NT2/D1 (cell line): ENCODE measurements around the gene BTF3.
A peak's percentile ranks its signal among the peaks of the same experiment; 100 is the strongest.

Experiments used
- DNase-seq: peaks from one replicate; pipeline ENCODE4 v3.0.0-alpha.2; 2011; ENCODE audit warnings: low read depth, low spot score
- H3K27me3 ChIP-seq: 2 replicates; pipeline ENCODE4 v1.6.0; 2011; ENCODE audit warnings: mild to moderate bottlenecking; ENCODE audit not compliant: insufficient read length, insufficient read depth
- H3K36me3 ChIP-seq: 2 replicates; pipeline ENCODE4 v1.6.1; 2011; ENCODE audit warnings: mild to moderate bottlenecking, low read length, mixed read lengths; ENCODE audit not compliant: insufficient read depth, insufficient read length
- H3K4me1 ChIP-seq: 2 replicates; pipeline ENCODE4 v1.5.1; 2011; ENCODE audit not compliant: insufficient read depth, insufficient read length
- H3K4me3 ChIP-seq: 2 replicates; pipeline ENCODE4 v1.5.1; 2011; ENCODE audit warnings: low read depth; ENCODE audit not compliant: insufficient read length
- H3K9ac ChIP-seq: 2 replicates; pipeline ENCODE4 v1.6.0; 2011; ENCODE audit warnings: low read depth; ENCODE audit not compliant: insufficient read length
- H3K9me3 ChIP-seq: 2 replicates; pipeline ENCODE4 v1.5.1; 2011; ENCODE audit warnings: mild to moderate bottlenecking, low read length; ENCODE audit not compliant: insufficient read depth
- SUZ12 ChIP-seq: IDR thresholded peaks from 2 replicates; pipeline ENCODE4 v1.6.1; 2011; ENCODE audit not compliant: insufficient read length, insufficient read depth; ENCODE audit errors: extremely low read depth
- YY1 ChIP-seq: IDR thresholded peaks from 2 replicates; pipeline ENCODE4 v1.6.1; 2011; ENCODE audit not compliant: insufficient read length, insufficient read depth
- ZNF274 ChIP-seq: IDR thresholded peaks from 2 replicates; pipeline ENCODE4 v1.6.1; 2011; ENCODE audit warnings: mild to moderate bottlenecking, low read depth, low read length

The BTF3 gene

GRCh38 chr5:73513996-73514395, 15.8 kb downstream of the BTF3 start:
- H3K9ac ChIP-seq = no peak overlapping the region

GRCh38 chr5:73514418-73514817, 16.2 kb downstream of the BTF3 start:
- Histone ChIP-seq H3K4me3 (no peak overlapping the region), H3K9me3 (no peaks in the 10 kb centered on the region), H3K36me3 (no peaks in the 10 kb centered on the region), H3K4me1 (no peaks in the 10 kb centered on the region), H3K27me3 (no peaks in the 10 kb centered on the region), H3K9ac (no peak overlapping the region)
- DNase-seq = no peak
- TF ChIP-seq ZNF274 = no peak
- TF ChIP-seq YY1 = no peak
- no peak for TF ChIP-seq SUZ12

More at GRCh38 chr5:73513996-73514395, 15.8 kb downstream of the BTF3 start:
- Histone ChIP-seq H3K9me3 (no peaks in the 10 kb centered on the region), H3K36me3 (no peaks in the 10 kb centered on the region), H3K4me1 (no peaks in the 10 kb centered on the region), H3K4me3 (no peak overlapping the region), H3K27me3 (no peaks in the 10 kb centered on the region)
- no peak for DNase-seq
- TF ChIP-seq SUZ12 (no peak), ZNF274 (no peak), YY1 (no peak)

- TF ChIP-seq SUZ12 (no peak), ZNF274 (no peak), YY1 (no peak)
- no peak overlapping the region for H3K9ac ChIP-seq
- no peaks in the 10 kb centered on the region for H3K27me3 ChIP-seq
- no peaks in the 10 kb centered on the region for H3K9me3 ChIP-seq
- H3K4me1 ChIP-seq = no peaks in the 10 kb centered on the region
- no peak overlapping the region for H3K4me3 ChIP-seq
- H3K36me3 ChIP-seq = no peaks in the 10 kb centered on the region
- no peak for DNase-seq
Measured at GRCh38 chr5:73515232-73515631, 17.0 kb downstream of the BTF3 start.

GRCh38 chr5:73519531-73520283, 21.5 kb downstream of the BTF3 start:
- no peaks in the 10 kb centered on the region for H3K36me3 ChIP-seq
- H3K27me3 ChIP-seq = no peaks in the 10 kb centered on the region
- H3K9me3 ChIP-seq = no peaks in the 10 kb centered on the region
- peaks cover 3% of the 10 kb centered on the region for H3K4me1 ChIP-seq
- peak; percentile 59 for DNase-seq
- H3K4me3 ChIP-seq = no peak overlapping the region
- no peak overlapping the region for H3K9ac ChIP-seq
- TF ChIP-seq SUZ12 (no peak), YY1 (no peak), ZNF274 (no peak)

- H3K4me3 ChIP-seq = no peak overlapping the region
- H3K4me1 ChIP-seq = peaks cover 3% of the 10 kb centered on the region
- H3K9ac ChIP-seq = no peak overlapping the region
- no peaks in the 10 kb centered on the region for H3K36me3 ChIP-seq
- DNase-seq = no peak
- no peaks in the 10 kb centered on the region for H3K27me3 ChIP-seq
- TF ChIP-seq ZNF274 (no peak), SUZ12 (no peak)
- no peaks in the 10 kb centered on the region for H3K9me3 ChIP-seq
Measured at GRCh38 chr5:73522989-73523388, 24.7 kb downstream of the BTF3 start.

- H3K4me1 ChIP-seq = peaks cover 3% of the 10 kb centered on the region
- no peak overlapping the region for H3K4me3 ChIP-seq
- no peaks in the 10 kb centered on the region for H3K27me3 ChIP-seq
- no peak overlapping the region for H3K9ac ChIP-seq
- H3K9me3 ChIP-seq = no peaks in the 10 kb centered on the region
- DNase-seq = no peak
- no peaks in the 10 kb centered on the region for H3K36me3 ChIP-seq
- TF ChIP-seq YY1 (no peak), SUZ12 (no peak), ZNF274 (no peak)
Measured at GRCh38 chr5:73523861-73524260, 25.6 kb downstream of the BTF3 start.

- DNase-seq = no peak
- H3K9me3 ChIP-seq = no peaks in the 10 kb centered on the region
- peaks cover 3% of the 10 kb centered on the region for H3K4me1 ChIP-seq
- no peaks in the 10 kb centered on the region for H3K27me3 ChIP-seq
- no peak for TF ChIP-seq YY1
- TF ChIP-seq ZNF274 = no peak
- TF ChIP-seq SUZ12 = no peak
- H3K4me3 ChIP-seq = no peak overlapping the region
- H3K36me3 ChIP-seq = no peaks in the 10 kb centered on the region
- no peak overlapping the region for H3K9ac ChIP-seq
Measured at GRCh38 chr5:73525606-73526203, 27.5 kb downstream of the BTF3 start.
